Stimulated activated CD8-positive, alpha-beta memory T cell treated with anti-CD3 and anti-CD28 coated beads, Interleukin-7, amount 100 ng/mL, for 24 hours (primary cell): ENCODE data around the gene SCRN1.
A peak's percentile ranks its signal among the peaks of the same experiment; 100 is the strongest.

Experiments used
- DNase-seq: peaks from one replicate; pipeline ENCODE4 v3.0.0-alpha.2; 2020; ENCODE audit warnings: low read depth

SCRN1 gene

GRCh38 chr7:29989257-29989995 is at the start of gene SCRN1:
TSS of gene SCRN1 (minus strand) at chr7:29989801. CDS start at chr7:29969067, 20,734 bp downstream.
- no peak for DNase-seq

GRCh38 chr7:30038196-30038980 is 48.8 kb upstream of the SCRN1 start:
- DNase-seq: no peak

- no peak for DNase-seq
Measured at GRCh38 chr7:30036220-30036619, 46.6 kb upstream of the SCRN1 start.

GRCh38 chr7:30034501-30034900 is 44.9 kb upstream of the SCRN1 start:
- DNase-seq: no peak

- DNase-seq: no peak
Measured at GRCh38 chr7:30032310-30033125, 42.9 kb upstream of the SCRN1 start.

GRCh38 chr7:30029696-30030095 is 40.1 kb upstream of the SCRN1 start:
- no peak for DNase-seq

GRCh38 chr7:30028749-30029635 is 39.4 kb upstream of the SCRN1 start:
- no peak for DNase-seq

GRCh38 chr7:30028216-30028748 is 38.7 kb upstream of the SCRN1 start, which contains the start of gene PLEKHA8:
TSS of gene PLEKHA8 (plus strand) at chr7:30028412. CDS start at chr7:30028763, 351 bp downstream.
- peak; percentile 79 for DNase-seq

GRCh38 chr7:30027740-30028215 is 38.2 kb upstream of the SCRN1 start:
- DNase-seq: no peak

- no peak for DNase-seq
Measured at GRCh38 chr7:30027065-30027456, 37.5 kb upstream of the SCRN1 start.

GRCh38 chr7:30026229-30027064 is 36.8 kb upstream of the SCRN1 start, which contains the start of gene FKBP14:
TSS of gene FKBP14 (minus strand) at chr7:30026702. CDS start at chr7:30026508, 194 bp downstream.
- peak; percentile 75 for DNase-seq

- DNase-seq: no peak
Measured at GRCh38 chr7:30023524-30023923, 33.9 kb upstream of the SCRN1 start.

GRCh38 chr7:30022991-30023390 is 33.4 kb upstream of the SCRN1 start:
- no peak for DNase-seq

- no peak for DNase-seq
Measured at GRCh38 chr7:30020535-30020934, 30.9 kb upstream of the SCRN1 start.

GRCh38 chr7:30019960-30020359 is 30.4 kb upstream of the SCRN1 start:
- DNase-seq: no peak

- DNase-seq: no peak
Measured at GRCh38 chr7:30019387-30019786, 29.8 kb upstream of the SCRN1 start.

GRCh38 chr7:30018451-30018850 is 28.9 kb upstream of the SCRN1 start:
- no peak for DNase-seq

- no peak for DNase-seq
Measured at GRCh38 chr7:30012757-30013156, 23.2 kb upstream of the SCRN1 start.

- DNase-seq: no peak
Measured at GRCh38 chr7:30010021-30010420, 20.4 kb upstream of the SCRN1 start.

- DNase-seq: no peak
Measured at GRCh38 chr7:30005464-30005863, 15.9 kb upstream of the SCRN1 start.
